ENCODE data around the gene CYS1.
A peak's percentile ranks its signal among the peaks of the same experiment; 100 is the strongest.
"Not testable (repeated sequence)": the region's sequence is repeated elsewhere in the genome, so short reads cannot be mapped to it uniquely, and the experiment has no call there.

CYS1 gene, protein sequence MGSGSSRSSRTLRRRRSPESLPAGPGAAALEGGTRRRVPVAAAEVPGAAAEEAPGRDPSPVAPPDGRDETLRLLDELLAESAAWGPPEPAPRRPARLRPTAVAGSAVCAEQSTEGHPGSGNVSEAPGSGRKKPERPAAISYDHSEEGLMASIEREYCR

DNA sequence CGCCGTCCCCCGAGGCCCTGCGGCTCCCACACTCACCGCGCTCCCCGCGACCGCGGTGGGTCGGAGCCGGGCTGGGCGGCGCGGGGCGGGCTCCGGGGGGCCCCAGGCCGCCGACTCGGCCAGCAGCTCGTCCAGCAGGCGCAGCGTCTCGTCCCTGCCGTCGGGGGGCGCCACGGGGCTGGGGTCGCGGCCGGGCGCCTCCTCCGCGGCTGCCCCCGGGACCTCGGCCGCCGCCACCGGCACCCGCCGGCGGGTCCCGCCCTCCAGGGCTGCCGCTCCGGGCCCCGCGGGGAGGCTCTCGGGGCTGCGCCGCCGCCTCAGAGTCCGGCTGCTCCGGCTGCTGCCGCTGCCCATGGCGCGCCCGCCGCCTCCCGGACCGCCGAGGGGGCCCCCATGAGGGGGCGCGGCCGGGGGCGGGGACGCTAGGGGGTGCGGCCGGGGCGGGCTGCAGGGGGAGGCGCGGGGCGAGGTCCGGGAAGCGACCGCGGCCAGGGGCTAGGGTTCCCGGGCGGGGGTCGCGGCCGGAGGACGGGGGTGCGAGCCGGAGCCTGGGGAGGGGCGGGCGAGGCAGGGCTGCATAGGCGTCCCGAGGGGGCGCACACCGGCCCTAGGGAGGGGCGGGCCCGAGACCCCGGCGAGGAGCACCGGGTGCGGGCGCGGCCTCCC lies at the start of gene CYS1:
Gene CYS1, minus strand, starts transcription at position 542 of the 666 bp plus-strand sequence. Its CDS starts 188 bp downstream, at position 354.
- DNase-seq, result no peak

DNA sequence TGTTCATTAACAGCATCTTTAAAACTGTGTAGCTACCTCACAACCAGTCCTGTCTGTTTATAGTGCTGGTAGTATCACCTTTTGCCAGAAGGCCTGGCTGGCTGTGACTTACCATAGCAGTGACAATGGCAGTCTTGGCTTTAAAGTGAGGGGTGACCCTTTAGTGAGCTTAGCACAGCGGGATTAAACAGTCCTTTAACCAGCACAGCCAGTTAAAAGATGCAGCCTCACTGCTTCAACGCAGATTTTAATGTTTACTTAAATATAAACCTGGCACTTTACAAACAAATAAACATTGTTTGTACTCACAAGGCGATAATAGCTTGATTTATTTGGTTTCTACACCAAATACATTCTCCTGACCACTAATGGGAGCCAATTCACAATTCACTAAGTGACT lies 49.3 kb upstream of the CYS1 start:
- DNase-seq, result no peak

DNA sequence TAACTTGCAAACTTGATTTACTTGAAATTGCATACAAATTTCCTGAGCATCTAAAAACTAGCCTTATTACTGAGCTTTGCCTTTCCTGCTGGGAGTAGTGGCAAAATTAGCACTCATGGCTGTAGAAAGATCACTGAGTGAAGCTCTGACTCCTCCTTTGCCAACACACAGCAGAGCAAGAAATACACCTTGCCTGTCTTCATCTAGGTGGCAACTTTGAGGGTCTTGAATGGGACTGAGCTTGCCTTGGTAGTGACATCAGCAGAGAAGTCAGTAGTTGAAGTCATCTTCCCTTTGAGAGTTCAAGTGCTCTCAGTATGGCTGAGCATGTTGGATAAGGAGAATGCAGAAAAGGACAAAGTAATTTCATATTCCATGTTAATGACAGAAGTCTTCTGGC lies 48.2 kb upstream of the CYS1 start:
- no peak for DNase-seq

DNA sequence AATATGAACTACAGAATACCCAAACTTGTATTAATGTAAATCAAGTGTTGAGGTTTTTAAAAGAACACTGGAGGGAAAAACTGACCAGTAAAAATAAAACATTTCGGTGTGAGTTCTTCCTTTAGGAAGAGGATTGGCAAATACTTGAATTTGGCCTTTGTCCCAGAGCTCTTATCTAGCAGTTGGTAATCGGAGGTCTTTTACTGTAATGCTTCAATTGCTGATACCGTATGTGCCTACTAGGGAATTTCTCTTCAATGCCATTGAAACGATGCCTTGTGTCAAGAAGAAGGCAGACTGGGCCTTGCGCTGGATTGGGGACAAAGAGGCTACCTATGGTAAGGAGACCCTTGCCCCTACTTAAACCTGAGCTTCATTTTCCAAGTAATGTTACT lies 46.4 kb upstream of the CYS1 start:
- DNase-seq, result no peak

DNA sequence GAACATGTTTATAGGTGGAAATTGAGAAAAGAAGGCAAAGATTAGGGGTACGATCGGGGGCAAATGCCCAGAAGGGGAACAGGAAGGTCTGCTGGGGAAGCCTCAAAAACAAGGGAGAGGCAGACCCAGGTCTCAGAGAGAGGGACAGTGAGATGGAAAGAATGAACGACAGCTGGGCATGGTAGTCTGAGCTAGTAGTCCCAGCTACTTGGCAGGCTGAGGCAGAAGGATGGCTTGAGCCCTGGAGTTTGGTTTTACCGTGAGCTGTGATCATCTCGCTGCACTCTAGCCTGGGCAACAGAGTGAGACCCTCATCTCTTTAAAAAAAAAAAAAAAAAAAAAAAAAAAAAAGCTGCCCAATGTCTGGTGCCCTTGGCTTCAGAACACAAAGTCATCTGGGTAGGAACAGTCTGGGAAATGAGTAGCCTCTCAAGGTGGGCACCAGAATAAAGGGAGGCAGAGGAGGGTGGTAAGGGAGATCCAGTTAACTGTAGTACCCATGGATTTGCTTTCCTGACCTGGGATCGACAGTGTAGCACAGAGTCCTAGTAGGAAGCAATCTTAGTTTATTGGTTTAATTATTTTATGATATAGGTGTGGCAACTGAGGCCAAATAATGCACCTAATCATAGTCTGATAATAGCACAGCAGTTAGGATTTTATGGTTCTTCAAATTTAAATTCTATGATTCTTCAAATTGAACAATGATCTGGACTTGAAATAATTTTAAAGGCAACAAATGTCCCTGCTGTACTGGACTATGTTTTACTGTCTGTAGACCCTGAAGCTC lies 45.8 kb upstream of the CYS1 start:
- no peak for DNase-seq

DNA sequence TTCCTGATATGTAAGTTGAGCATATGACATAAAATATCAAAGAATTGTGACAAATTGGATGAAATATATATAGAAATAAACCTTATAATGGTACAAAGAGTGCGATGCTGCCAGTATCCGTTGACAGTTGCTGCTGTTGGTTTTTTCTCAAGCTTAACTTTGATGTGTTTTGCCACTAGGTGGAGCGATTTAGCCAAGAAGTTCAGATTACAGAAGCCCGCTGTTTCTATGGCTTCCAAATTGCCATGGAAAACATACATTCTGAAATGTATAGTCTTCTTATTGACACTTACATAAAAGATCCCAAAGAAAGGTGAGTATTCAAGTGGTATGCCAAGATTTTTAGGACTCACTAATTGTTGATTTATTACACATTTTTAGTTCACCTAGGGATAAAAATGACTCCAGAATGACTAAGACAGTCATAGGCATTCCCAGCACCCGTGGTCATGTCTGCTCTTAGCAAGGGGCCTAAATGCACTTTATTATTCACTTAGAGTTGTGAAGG lies 44.4 kb upstream of the CYS1 start:
- peak; percentile 58 for DNase-seq

DNA sequence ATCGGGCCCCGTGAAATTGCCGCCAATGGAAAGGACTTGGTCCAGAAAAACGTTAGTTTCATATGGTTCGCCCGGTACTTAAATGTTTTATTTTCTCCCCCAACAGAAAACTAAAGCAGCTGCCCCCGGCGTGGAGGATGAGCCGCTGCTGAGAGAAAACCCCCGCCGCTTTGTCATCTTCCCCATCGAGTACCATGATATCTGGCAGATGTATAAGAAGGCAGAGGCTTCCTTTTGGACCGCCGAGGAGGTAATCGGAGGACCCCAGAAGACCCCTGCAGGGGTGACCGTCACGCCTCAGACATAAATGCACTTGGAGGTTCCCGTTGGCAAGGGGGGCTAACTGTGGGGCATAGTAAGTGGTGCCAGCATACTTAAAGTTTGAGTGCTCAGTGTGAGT lies 43.1 kb upstream of the CYS1 start:
- no peak for DNase-seq

DNA sequence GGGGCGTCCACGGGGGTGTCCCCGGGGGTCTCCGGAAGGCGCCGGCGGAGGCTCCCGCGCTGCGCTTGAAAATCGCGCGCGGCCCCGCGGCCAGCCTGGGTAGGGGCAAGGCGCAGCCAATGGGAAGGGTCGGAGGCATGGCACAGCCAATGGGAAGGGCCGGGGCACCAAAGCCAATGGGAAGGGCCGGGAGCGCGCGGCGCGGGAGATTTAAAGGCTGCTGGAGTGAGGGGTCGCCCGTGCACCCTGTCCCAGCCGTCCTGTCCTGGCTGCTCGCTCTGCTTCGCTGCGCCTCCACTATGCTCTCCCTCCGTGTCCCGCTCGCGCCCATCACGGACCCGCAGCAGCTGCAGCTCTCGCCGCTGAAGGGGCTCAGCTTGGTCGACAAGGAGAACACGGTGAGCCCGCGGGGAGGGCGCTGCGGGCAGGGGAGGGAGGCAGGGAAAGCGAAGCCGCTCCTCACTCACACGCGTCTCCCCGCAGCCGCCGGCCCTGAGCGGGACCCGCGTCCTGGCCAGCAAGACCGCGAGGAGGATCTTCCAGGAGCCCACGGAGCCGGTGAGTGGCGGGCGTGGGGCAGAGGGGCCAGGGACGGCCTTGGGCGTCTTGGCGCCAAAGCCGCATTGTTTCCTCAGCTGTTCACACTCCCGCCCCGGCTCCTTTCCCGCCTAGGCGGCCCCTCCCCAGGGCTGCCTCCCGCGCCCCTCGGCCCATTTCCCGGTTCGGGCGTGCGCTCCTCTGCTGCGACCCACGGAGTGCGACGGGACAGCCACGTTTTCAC lies 42.5 kb upstream of the CYS1 start, which contains the start of gene RRM2:
Gene RRM2, plus strand, starts transcription at position 240 of the 781 bp plus-strand sequence. Its CDS starts 60 bp downstream, at position 300.
- DNase-seq, result peak; percentile 75

DNA sequence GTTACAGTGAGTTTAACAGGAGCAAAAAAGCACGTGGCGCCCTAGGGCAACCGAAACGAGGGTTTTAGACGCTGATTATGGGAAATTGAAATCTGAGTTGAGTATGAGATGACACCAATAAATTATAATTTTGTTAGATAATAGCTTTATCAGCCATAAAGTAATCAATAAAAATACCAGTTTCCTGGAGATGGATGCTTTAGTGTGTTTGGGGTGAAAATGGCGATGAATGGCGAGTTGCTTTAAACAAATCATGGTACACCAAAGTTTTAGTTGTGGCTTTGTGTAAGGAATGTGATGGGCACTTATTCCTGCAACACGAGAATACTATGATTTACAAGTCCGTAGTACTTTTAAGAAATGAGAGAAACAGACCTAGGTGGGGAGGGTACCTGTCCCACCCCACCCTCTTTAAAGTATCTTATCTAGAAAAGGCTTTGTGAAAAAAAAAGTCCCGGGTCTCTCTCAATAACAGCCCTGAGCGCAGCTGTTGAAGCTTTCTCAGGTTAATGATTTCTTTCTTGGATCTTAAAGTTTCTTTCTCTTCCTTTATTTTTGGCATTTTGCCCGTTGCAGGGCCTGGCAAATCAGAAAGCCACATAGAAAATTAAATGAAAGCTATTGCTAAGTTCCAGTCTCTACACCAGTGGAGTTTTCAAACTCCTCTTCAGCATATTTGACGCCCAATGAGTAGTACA lies 40.8 kb upstream of the CYS1 start:
- DNase-seq, result no peak

DNA sequence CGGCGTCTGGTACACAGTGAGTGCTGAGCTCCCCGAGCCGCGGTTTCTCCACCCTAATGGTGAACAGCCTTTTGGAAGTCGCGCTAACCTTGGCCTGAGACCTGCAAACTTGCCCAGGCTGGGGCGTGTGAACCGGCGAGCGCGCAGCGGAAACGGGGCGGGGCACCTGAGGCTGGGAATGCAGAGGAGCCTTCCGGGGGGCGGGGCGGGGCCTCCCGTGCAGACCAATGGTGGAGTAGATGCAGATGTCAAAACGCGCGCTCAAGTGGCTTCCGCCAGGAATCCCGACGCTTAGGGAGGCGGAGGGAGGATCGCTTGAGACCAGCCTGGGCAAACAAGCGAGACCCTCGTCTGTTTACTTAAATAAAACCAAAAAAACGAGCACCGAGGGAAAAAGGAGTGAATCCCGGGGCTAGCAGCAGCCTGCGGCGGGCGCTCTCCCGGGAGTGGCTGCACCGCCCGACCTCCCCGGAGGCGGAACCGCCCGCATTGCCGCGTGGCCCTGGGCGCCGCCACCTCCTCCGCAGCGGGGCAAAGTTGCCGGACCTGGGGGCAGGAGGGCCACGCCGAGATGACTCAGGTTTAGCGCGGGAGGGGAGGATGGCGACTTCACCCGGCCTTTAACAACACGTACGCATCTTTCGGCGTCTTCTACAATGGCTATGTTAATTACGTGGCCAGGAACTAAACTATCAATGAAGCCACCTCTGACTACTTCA lies 40.1 kb upstream of the CYS1 start:
- peak; percentile 89 for DNase-seq

DNA sequence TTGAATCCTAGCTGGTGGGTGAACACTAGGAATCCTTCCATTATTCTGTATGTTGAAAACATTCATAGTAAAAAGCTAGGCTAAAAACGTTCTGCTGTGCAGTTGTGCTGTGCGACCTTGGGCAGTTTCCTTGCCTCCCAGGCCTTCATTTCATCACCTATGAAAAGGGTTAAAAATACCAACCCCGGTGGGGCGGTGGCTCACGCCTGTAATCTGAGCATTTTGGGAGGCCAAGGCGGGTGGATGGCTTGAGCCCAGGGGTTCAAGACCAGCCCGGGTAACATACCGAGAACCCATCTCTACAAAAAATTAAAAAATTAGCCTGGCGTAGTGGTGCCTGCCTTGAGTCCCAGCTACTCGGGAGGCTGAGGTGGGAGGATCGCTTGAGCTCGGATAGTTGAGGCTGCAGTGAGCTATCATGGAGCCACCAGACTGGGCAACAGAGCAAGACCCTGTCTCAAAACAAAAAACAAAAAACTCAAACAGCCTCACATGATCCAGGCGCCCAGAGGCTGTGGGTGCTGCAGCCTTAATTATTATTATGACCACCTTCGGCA lies 39.5 kb upstream of the CYS1 start:
- no peak for DNase-seq

DNA sequence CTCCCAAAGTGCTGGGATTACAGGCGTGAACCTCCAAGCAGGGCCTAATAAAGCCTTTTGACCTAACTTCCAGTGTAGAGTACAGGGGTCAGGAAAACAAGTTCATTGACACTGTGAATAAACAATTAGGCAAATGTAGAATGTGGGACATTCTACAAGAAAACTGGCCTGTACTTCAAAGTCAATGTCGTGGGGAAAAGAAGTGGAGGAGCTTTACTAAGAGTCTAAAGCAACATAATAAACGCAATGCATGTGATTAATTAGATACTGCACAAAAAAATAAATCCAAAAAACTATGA lies 38.8 kb upstream of the CYS1 start:
- DNase-seq, result no peak

DNA sequence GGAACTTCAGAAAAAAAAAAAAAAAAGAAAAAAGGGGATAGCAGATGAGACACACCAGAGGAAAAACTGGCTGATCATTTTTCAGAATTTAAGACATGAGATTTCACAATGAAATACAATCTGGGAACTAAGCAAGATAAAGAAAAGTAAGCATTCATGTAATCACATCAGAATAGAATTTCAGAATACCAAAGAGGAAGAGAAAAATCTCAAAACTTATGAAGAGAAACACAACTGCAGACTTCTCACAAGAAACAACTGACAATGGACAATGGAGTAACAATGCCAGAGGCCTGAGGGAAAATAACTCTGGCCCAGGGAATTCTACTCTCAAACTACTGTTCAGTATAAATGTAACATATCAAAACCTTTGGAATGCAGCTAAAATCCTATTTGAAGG lies 29.1 kb upstream of the CYS1 start:
- DNase-seq, result no peak

DNA sequence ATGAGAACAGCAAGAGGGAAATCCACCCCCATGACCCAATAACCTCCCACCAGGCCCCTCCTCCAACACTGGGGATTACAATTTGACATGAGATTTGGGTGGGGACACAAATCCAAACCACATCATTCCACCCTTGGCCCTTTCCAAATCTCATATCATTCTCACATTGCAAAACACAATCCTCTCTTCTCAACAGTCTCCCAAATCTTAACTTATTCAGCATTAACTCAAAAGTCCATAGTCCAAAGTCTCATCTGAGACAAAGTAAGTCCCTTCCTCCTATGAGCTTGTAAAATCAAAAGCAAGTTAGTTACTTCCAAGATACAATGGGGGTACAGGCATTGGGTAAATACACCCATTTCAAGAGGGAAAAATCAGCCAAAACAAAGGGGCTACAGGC lies 24.7 kb upstream of the CYS1 start:
- not testable (repeated sequence) for DNase-seq

DNA sequence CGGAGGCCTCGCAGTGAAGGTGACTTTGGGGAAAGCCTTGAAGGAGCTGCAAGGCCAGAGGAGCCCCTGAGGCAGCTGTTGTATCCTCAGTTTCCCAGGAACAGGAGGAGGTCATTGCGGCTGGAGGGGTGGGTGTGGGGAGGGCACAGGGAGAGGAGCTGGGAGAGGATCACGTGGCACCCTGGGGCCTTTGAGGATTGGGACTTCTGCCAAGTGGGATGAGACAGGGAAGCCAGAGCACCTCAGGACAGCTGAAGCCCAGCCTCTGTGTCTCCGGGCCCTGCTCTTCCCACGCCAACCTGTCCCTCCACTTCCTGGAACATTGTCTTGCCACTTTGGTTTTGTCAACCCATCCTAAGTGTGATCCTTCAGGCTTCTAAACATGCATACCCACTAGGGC lies 23.0 kb upstream of the CYS1 start:
- no peak for DNase-seq

DNA sequence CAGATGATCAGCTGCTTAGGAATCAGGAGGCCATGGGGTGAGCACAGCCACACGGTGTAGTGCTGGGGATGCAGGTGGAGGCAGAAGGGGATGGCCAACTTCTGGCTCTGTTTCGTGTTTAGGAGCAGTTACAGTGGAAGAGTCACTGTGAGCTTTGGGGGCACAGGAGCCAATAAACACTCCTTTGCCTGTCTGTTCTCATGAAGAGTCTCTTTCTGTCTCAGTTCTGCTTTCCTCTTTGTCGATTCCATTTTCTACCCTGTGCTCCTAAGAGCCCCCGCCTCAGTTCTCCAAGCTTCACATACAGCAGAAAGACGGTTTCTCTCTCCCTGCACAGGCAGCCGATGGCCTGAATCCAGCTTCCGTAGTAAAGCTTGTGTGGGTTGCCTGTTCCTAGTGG lies 21.3 kb upstream of the CYS1 start:
- no peak for DNase-seq

DNA sequence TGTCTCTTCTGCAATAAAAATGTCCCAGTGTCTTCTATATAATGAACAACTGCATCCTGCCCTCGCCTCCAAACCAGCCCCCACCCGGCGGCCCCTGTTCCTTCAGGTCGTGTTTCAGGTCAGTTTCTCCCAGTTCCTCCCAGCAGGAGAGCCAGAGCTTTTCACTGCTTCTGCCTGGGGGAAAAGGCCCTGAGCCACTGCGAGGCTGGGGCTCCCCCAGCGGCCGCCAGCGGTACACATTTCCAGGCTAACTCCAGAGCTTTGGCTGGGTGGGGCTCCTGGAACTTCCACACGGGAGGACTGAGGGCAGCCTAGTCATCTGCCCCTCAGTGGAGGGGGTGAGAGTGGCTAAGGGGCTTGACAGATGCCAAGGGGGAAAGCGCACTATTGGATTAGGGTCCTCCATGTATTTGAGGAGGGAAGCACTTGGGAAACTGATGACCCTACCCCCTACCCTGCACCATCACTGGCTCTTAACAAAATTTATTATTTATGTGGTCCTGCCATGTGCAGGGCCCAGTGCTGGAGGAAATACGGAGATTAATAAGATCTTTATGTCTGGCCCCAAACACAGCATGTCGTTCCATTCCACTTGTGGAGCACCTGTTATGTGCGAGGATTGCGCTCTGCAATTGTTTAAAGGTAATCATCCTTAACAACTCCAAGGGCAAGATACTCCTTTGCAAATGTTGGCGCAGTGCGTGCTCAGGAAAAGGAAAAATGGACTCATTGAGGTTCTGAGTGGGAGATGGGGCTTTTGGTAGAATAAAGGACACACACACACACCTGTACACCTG lies 17.3 kb upstream of the CYS1 start:
- DNase-seq, result peak; percentile 25

DNA sequence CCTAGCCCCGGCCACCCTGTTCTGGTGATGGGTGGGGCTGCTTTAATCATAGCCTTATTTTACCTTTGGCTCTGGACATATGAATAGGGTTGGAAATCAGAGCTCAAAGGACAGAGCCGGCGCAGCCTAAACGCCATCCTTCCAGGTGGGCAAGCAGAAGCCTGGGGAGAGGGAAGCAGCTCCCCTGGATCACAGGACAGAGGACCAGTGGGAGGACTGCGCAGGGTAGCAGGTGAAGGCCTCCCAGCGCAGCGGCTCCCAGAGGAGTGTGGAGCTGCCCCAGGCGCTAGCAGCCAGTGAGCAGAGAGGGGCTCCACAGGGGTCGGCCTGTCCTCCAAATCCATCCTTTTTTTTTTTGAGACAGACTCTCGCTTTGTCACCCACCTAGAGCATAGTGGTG lies 16.4 kb upstream of the CYS1 start:
- DNase-seq, result no peak

DNA sequence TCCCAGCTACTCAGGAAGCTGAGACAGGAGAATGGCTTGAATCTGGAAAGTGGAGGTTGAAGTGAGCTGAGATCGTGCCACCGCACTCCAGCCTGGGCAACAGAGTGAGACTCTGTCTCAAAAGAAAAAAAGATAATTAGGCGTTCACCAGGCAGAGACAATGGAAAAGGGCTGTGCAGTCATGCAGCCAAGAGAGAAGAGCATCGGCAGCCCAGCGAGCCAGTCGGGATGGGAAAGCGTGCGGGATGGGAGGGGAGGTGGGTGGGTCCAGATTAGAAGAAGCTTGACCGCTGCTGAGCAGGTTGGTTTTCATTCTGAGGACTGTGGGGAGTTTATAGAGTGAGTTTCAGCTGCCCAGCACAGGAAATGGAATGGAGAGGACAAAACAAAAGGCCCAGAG lies 15.0 kb upstream of the CYS1 start:
- DNase-seq, result no peak

DNA sequence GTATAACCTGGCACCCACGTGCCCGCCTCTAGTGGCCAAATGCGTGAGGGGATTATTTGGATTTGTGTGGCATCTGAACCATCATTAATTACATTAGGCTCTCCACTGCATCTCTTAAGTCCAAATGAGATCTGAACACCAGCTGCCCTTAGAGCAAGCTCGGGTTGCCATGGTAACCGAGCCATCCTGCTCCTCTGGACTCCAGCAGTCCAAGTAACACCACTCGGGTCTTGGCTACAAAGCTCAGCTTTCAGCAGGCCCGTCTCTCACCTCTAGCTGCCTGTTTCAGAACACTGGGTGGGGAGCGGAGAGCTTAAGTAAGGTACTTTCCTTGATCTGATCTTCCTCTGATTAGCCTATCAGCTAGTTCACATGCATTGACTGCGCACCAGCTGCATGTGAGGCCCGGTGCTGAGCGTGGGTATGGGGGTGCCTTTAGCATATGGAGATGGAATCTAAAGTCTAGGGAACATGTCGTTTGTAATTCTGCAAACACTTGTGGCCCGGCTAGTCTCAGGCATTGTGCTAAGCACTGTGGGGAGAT lies 14.1 kb upstream of the CYS1 start:
- DNase-seq, result no peak

DNA sequence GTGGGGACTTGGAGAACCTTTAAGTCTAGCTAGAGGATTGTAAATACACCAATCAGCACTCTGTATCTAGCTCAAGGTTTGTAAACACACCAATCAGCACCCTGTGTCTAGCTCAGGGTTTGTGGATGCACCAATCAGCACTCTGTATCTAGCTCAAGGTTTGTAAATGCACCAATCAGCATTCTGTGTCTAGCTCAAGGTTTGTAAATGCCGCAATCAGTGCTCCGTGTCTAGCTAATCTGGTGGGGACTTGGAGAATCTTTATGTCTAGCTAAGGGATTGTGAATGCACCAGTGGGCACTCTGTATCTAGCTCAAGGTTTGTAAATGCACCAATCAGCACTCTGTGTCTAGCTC lies 11.7 kb upstream of the CYS1 start:
- not testable (repeated sequence) for DNase-seq
